SK-N-SH (cell line): ENCODE measurements around the gene FGGY. TPM values are rescaled to one million over a fixed set of nuclear protein-coding genes. Genes with fewer than 3 reads are reported as not detected.

ENCODE experiments used
- CTCF ChIA-PET: fragments of 300-600, 350-600 bp; formaldehyde crosslinking; extraction: SDS; loops from one replicate; lab custom pipeline; 2021; lab: Yijun Ruan, JAX
- POLR2A ChIA-PET: fragments of 350-600 bp; sonication (Branson Sonifier 250); formaldehyde crosslinking; extraction: SDS; loops from one replicate; lab custom pipeline; 2020; ENCODE audit warnings: antibody characterized with exemption, inconsistent platforms; lab: Yijun Ruan, JAX
- DNase-seq: peaks from one replicate; pipeline ENCODE4 v3.0.0; 2012
- H2AFZ ChIP-seq: fragments of 200-600 bp; sonication (generic); 2 replicates; pipeline ENCODE4 v1.8.1; 2016; ENCODE audit warnings: antibody characterized with exemption, mild to moderate bottlenecking, low read depth
- H3F3A ChIP-seq: fragments of 200-600 bp; sonication (generic); replicated peaks from 2 replicates; pipeline ENCODE3; 2016; ENCODE audit warnings: antibody characterized with exemption, mild to moderate bottlenecking; ENCODE audit not compliant: insufficient read depth
- H3K27ac ChIP-seq, 2 experiments: fragments of 200-500 bp in 1 of 2; fragments of 200-600 bp in 1 of 2; sonication (Bioruptor generic) in 1 of 2; sonication (generic), shearing (Covaris generic) in 1 of 2; 2 replicates each; pipeline versions ENCODE4 v1.5.1 to v1.6.1; 2014 to 2016; ENCODE audit warnings: low read depth in 2 of 2, inconsistent platforms in 1 of 2, low read length in 1 of 2, mild to moderate bottlenecking in 1 of 2, mixed read lengths in 1 of 2
- H3K27me3 ChIP-seq: fragments of 200-600 bp; sonication (generic), shearing (Covaris generic); 2 replicates; pipeline ENCODE4 v1.6.1; 2016; ENCODE audit warnings: mixed run types; ENCODE audit not compliant: insufficient read depth
- H3K36me3 ChIP-seq, 2 experiments: fragments of 200-500 bp in 1 of 2; fragments of 200-600 bp in 1 of 2; sonication (Bioruptor generic) in 1 of 2; sonication (generic) in 1 of 2; replicated peaks in 1 of 2; 2 replicates each; pipeline versions ENCODE3 to v1.5.1; 2014 to 2016; ENCODE audit warnings: low read length in 1 of 2, mild to moderate bottlenecking in 1 of 2; ENCODE audit not compliant: insufficient read depth in 2 of 2, control insufficient read depth in 1 of 2
- H3K4me1 ChIP-seq, 2 experiments: fragments of 200-500 bp in 1 of 2; fragments of 200-600 bp in 1 of 2; sonication (Bioruptor generic) in 1 of 2; sonication (generic), shearing (Covaris generic) in 1 of 2; 2 replicates each; pipeline versions ENCODE4 v1.5.1 to v1.6.1; 2014 to 2016; ENCODE audit warnings: low read depth in 1 of 2, low read length in 1 of 2, mixed run types in 1 of 2; ENCODE audit not compliant: insufficient read depth in 2 of 2, control insufficient read depth in 1 of 2
- H3K4me2 ChIP-seq: fragments of 200-600 bp; sonication (generic), shearing (Covaris generic); 2 replicates; pipeline ENCODE4 v1.6.1; 2017; ENCODE audit warnings: mixed run types
- H3K4me3 ChIP-seq, 2 experiments: fragments of 200-500 bp in 1 of 2; fragments of 200-600 bp in 1 of 2; sonication (Bioruptor generic) in 1 of 2; sonication (generic), shearing (Covaris generic) in 1 of 2; 2 replicates each; pipeline versions ENCODE4 v1.5.1 to v1.8.1; 2014 to 2016; ENCODE audit warnings: low read depth in 2 of 2, inconsistent platforms in 1 of 2, low read length in 1 of 2, mild to moderate bottlenecking in 1 of 2, mixed read lengths in 1 of 2, moderate library complexity in 1 of 2
- H3K79me2 ChIP-seq: fragments of 200-600 bp; sonication (generic); 2 replicates; pipeline ENCODE4 v1.8.1; 2017; ENCODE audit warnings: mild to moderate bottlenecking; ENCODE audit not compliant: insufficient read depth
- H3K9ac ChIP-seq: fragments of 200-600 bp; sonication (generic); 2 replicates; pipeline ENCODE4 v1.6.1; 2017; ENCODE audit warnings: mixed run types
- H3K9me2 ChIP-seq: fragments of 200-600 bp; sonication (generic); 2 replicates; pipeline ENCODE4 v1.6.1; 2017; ENCODE audit warnings: mixed run types
- H3K9me3 ChIP-seq: fragments of 200-600 bp; sonication (generic); 2 replicates; pipeline ENCODE4 v1.6.1; 2017; ENCODE audit warnings: mixed run types, mild to moderate bottlenecking, moderate library complexity
- H4K20me1 ChIP-seq: fragments of 200-600 bp; sonication (generic); 2 replicates; pipeline ENCODE4 v1.6.1; 2017; ENCODE audit warnings: mild to moderate bottlenecking, mixed run types; ENCODE audit not compliant: insufficient read depth
- CHD2 ChIP-seq: fragments of 150-350 bp; IDR thresholded peaks from 2 replicates; pipeline ENCODE4 v1.6.1; 2018; ENCODE audit warnings: low read length; ENCODE audit not compliant: partially characterized antibody
- EZH2phosphoT487 ChIP-seq: fragments of 200-600 bp; sonication (generic); IDR thresholded peaks from 2 replicates; pipeline ENCODE4 v1.6.1; 2017; ENCODE audit warnings: low read depth, mixed run types, mild to moderate bottlenecking, antibody characterized with exemption, moderate library complexity, borderline replicate concordance
- FOXJ3 ChIP-seq: sonication (generic); formaldehyde crosslinking; IDR thresholded peaks from 2 replicates; pipeline ENCODE4 v1.5.1; 2020; ENCODE audit warnings: mild to moderate bottlenecking, missing genetic modification reagents
- FOXM1 ChIP-seq: IDR thresholded peaks from 2 replicates; pipeline ENCODE4 v1.4.0; 2012; ENCODE audit warnings: low read depth, mild to moderate bottlenecking
- GABPA ChIP-seq: IDR thresholded peaks from 2 replicates; pipeline ENCODE4 v1.4.0; 2012; ENCODE audit warnings: low read depth, mild to moderate bottlenecking
- JUND ChIP-seq: IDR thresholded peaks from 2 replicates; pipeline ENCODE4 v1.4.0; 2012
- MEF2A ChIP-seq: IDR thresholded peaks from 2 replicates; pipeline ENCODE4 v1.4.0; 2012; ENCODE audit warnings: low read depth, borderline replicate concordance
- MXI1 ChIP-seq: IDR thresholded peaks from 2 replicates; pipeline ENCODE4 v1.6.1; 2012; ENCODE audit warnings: mild to moderate bottlenecking, low read depth, low read length, improper control_type of control experiment
- NRF1 ChIP-seq: IDR thresholded peaks from 2 replicates; pipeline ENCODE4 v1.6.1; 2012; ENCODE audit warnings: low read depth, mild to moderate bottlenecking, low read length
- RAD21 ChIP-seq: IDR thresholded peaks from 2 replicates; pipeline ENCODE4 v1.6.1; 2012; ENCODE audit warnings: mild to moderate bottlenecking, low read length
- RCOR1 ChIP-seq: fragments of 150-350 bp; IDR thresholded peaks from 2 replicates; pipeline ENCODE4 v1.6.1; 2017; ENCODE audit warnings: antibody characterized with exemption, low read length
- RXRA ChIP-seq: IDR thresholded peaks from 2 replicates; pipeline ENCODE4 v1.4.0; 2012; ENCODE audit warnings: low read depth, mild to moderate bottlenecking, borderline replicate concordance
- SIN3A ChIP-seq: IDR thresholded peaks from 2 replicates; pipeline ENCODE4 v1.6.1; 2012; ENCODE audit warnings: low read depth, mild to moderate bottlenecking, low read length, moderate library complexity, borderline replicate concordance
- SMC3 ChIP-seq: IDR thresholded peaks from 2 replicates; pipeline ENCODE4 v1.6.1; 2012; ENCODE audit warnings: low read depth, low read length, improper control_type of control experiment
- TCF12 ChIP-seq: IDR thresholded peaks from 2 replicates; pipeline ENCODE4 v1.4.0; 2012
- YY1 ChIP-seq: IDR thresholded peaks from 2 replicates; pipeline ENCODE4 v1.4.0; 2012; ENCODE audit warnings: low read depth, mild to moderate bottlenecking
- WGBS: methylation state at CpG from one replicate; pipeline ENCODE4 v1.1.6; 2017; ENCODE audit warnings: low lambda C conversion rate; 5-methylcytosine and 5-hydroxymethylcytosine counted together
- polyA plus RNA-seq, 3 experiments: library from polyadenylated mRNA; depleted of rRNA; stranded (reverse); fragments of >200 nt; gene quantifications; 2 replicates each; pipeline ENCODE4 v1.2.3, GENCODE V29; 2012
- TF ChIP-seq, protein P1 (sequence below): IDR thresholded peaks from 2 replicates; pipeline ENCODE4 v1.6.1; 2012; ENCODE audit warnings: mild to moderate bottlenecking, low read depth, low read length, moderate library complexity
- TF ChIP-seq, protein P2 (sequence below): fragments of 150-350 bp; IDR thresholded peaks from 2 replicates; pipeline ENCODE4 v1.6.1; 2016; ENCODE audit warnings: mild to moderate bottlenecking, low read depth, low read length
- TF ChIP-seq, protein P3 (sequence below): fragments of 200-600 bp; sonication (generic); IDR thresholded peaks from 2 replicates; pipeline ENCODE4 v1.6.1; 2017; ENCODE audit warnings: antibody characterized with exemption, mild to moderate bottlenecking, moderate library complexity
- TF ChIP-seq, protein P4 (sequence below): fragments of 150-350 bp; IDR thresholded peaks from 2 replicates; pipeline ENCODE4 v1.6.1; 2017; ENCODE audit warnings: antibody characterized with exemption, low read length, low read depth, borderline replicate concordance
- TF ChIP-seq, protein P5 (sequence below): IDR thresholded peaks from 2 replicates; pipeline ENCODE4 v1.4.0; 2012; ENCODE audit warnings: low read depth

Gene FGGY
- polyA plus RNA-seq, 1 of the 3 experiments (the other 2 are of a cell fraction) = 10.3 TPM

DNA sequence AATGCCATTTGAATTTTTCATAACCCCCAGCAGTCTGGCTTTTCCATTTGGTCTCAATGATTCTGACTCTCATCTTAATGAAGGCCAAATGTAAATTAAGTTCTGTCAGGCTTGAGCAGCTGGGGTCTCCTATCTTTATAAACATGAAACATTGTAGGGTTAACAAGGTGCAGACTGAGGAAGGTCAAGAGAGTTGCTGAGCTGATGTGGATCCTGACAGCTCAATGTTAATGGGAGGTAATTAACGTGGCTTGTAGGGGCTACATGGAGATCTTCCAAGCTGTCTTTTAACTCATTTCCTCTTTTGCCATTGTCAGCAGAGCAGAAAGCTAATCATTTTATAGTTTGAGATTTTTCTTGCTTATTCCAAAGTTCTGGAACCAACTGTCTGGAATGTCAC, 55.2 kb downstream of the FGGY start (continued):
- TF ChIP-seq, protein P1, sequence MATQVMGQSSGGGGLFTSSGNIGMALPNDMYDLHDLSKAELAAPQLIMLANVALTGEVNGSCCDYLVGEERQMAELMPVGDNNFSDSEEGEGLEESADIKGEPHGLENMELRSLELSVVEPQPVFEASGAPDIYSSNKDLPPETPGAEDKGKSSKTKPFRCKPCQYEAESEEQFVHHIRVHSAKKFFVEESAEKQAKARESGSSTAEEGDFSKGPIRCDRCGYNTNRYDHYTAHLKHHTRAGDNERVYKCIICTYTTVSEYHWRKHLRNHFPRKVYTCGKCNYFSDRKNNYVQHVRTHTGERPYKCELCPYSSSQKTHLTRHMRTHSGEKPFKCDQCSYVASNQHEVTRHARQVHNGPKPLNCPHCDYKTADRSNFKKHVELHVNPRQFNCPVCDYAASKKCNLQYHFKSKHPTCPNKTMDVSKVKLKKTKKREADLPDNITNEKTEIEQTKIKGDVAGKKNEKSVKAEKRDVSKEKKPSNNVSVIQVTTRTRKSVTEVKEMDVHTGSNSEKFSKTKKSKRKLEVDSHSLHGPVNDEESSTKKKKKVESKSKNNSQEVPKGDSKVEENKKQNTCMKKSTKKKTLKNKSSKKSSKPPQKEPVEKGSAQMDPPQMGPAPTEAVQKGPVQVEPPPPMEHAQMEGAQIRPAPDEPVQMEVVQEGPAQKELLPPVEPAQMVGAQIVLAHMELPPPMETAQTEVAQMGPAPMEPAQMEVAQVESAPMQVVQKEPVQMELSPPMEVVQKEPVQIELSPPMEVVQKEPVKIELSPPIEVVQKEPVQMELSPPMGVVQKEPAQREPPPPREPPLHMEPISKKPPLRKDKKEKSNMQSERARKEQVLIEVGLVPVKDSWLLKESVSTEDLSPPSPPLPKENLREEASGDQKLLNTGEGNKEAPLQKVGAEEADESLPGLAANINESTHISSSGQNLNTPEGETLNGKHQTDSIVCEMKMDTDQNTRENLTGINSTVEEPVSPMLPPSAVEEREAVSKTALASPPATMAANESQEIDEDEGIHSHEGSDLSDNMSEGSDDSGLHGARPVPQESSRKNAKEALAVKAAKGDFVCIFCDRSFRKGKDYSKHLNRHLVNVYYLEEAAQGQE = no peak
- TF ChIP-seq, protein P2, sequence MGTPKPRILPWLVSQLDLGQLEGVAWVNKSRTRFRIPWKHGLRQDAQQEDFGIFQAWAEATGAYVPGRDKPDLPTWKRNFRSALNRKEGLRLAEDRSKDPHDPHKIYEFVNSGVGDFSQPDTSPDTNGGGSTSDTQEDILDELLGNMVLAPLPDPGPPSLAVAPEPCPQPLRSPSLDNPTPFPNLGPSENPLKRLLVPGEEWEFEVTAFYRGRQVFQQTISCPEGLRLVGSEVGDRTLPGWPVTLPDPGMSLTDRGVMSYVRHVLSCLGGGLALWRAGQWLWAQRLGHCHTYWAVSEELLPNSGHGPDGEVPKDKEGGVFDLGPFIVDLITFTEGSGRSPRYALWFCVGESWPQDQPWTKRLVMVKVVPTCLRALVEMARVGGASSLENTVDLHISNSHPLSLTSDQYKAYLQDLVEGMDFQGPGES = no peak
- TF ChIP-seq MEF2A = no peak
- TF ChIP-seq FOXJ3 (CRISPR knock-in tag) = no peak

DNA sequence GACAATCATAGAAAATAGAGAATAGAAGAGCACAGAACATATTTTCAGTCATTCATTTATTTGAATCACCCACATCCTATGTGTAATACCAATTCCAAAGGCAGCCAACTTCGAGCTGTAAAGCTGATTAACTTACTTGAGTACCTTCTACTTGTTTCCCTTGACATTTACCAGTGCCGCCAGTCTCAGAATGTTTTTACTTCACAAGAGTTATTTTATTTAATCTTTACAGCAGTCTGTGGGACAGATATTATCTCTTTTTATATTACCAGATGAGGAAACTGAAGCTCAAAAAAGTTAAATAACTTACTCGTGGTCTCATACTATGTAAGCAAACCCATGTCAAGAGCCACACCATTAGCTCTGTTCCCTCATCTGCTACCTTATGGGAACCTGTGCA, 56.6 kb downstream of the FGGY start:
- DNase-seq = no peak
- ChIA-PET CTCF (no interaction called here), POLR2A (no interaction called here)
- H3K36me3 ChIP-seq = no peaks in the 10 kb centered on the region
- H3K9ac ChIP-seq = no peak overlapping the region
- no peak overlapping the region for H3K4me3 ChIP-seq
- H3K79me2 ChIP-seq = no peaks in the 10 kb centered on the region
- WGBS = 61% methylated on average over 3 of the region's 3 CpGs
- TF ChIP-seq, protein P3, sequence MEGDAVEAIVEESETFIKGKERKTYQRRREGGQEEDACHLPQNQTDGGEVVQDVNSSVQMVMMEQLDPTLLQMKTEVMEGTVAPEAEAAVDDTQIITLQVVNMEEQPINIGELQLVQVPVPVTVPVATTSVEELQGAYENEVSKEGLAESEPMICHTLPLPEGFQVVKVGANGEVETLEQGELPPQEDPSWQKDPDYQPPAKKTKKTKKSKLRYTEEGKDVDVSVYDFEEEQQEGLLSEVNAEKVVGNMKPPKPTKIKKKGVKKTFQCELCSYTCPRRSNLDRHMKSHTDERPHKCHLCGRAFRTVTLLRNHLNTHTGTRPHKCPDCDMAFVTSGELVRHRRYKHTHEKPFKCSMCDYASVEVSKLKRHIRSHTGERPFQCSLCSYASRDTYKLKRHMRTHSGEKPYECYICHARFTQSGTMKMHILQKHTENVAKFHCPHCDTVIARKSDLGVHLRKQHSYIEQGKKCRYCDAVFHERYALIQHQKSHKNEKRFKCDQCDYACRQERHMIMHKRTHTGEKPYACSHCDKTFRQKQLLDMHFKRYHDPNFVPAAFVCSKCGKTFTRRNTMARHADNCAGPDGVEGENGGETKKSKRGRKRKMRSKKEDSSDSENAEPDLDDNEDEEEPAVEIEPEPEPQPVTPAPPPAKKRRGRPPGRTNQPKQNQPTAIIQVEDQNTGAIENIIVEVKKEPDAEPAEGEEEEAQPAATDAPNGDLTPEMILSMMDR = no peak
- TF ChIP-seq RXRA (no peak), SIN3A (no peak), MXI1 (no peak), JUND (no peak), RCOR1 (no peak), EZH2phosphoT487 (no peak), NRF1 (no peak), YY1 (no peak), GABPA (no peak), TCF12 (no peak), CHD2 (no peak), SMC3 (no peak), RAD21 (no peak), FOXM1 (no peak)
- TF ChIP-seq, protein P4, sequence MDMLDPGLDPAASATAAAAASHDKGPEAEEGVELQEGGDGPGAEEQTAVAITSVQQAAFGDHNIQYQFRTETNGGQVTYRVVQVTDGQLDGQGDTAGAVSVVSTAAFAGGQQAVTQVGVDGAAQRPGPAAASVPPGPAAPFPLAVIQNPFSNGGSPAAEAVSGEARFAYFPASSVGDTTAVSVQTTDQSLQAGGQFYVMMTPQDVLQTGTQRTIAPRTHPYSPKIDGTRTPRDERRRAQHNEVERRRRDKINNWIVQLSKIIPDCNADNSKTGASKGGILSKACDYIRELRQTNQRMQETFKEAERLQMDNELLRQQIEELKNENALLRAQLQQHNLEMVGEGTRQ = no peak
- TF ChIP-seq, protein P1 = no peak
- TF ChIP-seq, protein P5, sequence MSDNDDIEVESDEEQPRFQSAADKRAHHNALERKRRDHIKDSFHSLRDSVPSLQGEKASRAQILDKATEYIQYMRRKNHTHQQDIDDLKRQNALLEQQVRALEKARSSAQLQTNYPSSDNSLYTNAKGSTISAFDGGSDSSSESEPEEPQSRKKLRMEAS = no peak
- H3K27me3 ChIP-seq = no peaks in the 10 kb centered on the region
- no peaks in the 10 kb centered on the region for H3K4me1 ChIP-seq
- no peaks in the 10 kb centered on the region for H3K9me3 ChIP-seq
- no peak overlapping the region for H3K27ac ChIP-seq
- H3K4me2 ChIP-seq = no peak overlapping the region
- no peaks in the 10 kb centered on the region for H3K9me2 ChIP-seq
- H2AFZ ChIP-seq = no peak overlapping the region
- H4K20me1 ChIP-seq = no peaks in the 10 kb centered on the region
- H3F3A ChIP-seq = no peaks in the 10 kb centered on the region
